Right atrium auricular region (tissue), 2 donors: Measurements from ENCODE around the gene CRYAB. TPM values are rescaled to one million over a fixed set of nuclear protein-coding genes. Genes with fewer than 3 reads are reported as not detected.

ENCODE experiments used
- DNase-seq: peaks from one replicate; pipeline ENCODE4 v3.0.0-alpha.2; 2019; ENCODE audit warnings: low spot score
- H3K27ac ChIP-seq, 2 donors: fragments of 200-600 bp; sonication (generic); 1 replicate in 1 of 2; 2 replicates in 1 of 2; pipeline ENCODE4 v1.5.1; 2016 to 2019
- H3K27me3 ChIP-seq, 2 donors: fragments of 200-600 bp; sonication (generic); one replicate each; pipeline versions ENCODE4 v1.5.1 to v1.6.0; 2017 to 2019
- H3K36me3 ChIP-seq: fragments of 200-600 bp; sonication (generic); one replicate; pipeline ENCODE4 v1.5.1; 2016
- H3K4me1 ChIP-seq, 2 donors: fragments of 200-600 bp; sonication (generic); one replicate each; pipeline versions ENCODE4 v1.5.1 to v1.6.0; 2017 to 2019
- H3K4me3 ChIP-seq, 2 donors: fragments of 200-600 bp; sonication (generic); 1 replicate in 1 of 2; 2 replicates in 1 of 2; pipeline ENCODE4 v1.5.1; 2017 to 2019; ENCODE audit warnings: mild to moderate bottlenecking in 1 of 2, moderate library complexity in 1 of 2
- H3K9me3 ChIP-seq, 2 donors: fragments of 200-600 bp; sonication (generic); one replicate each; pipeline ENCODE4 v1.5.1; 2019
- CTCF ChIP-seq, 2 donors: fragments of 200-600 bp; sonication (generic); IDR thresholded peaks; one replicate each; pipeline ENCODE4 v1.5.1; 2019; ENCODE audit warnings: antibody characterized with exemption in 2 of 2
- total RNA-seq, 2 donors: library from RNA; depleted of rRNA; stranded (reverse); fragments of >200 nt; gene quantifications; one replicate each; pipeline ENCODE4 v1.1.0, GENCODE V29; 2016

Gene CRYAB
- total RNA-seq, 2 donors from 2014 or later, result 2,961 to 3,608 TPM

GRCh38 chr11:111918390-111919256, 7.1 kb upstream of the CRYAB start, which contains the start of gene C11orf52:
Gene C11orf52 (plus strand): TSS chr11:111918913. CDS start chr11:111918973, 60 bp downstream.
- no peaks in the 10 kb centered on the region for H3K9me3 ChIP-seq
- no peak for TF ChIP-seq CTCF (IDR thresholded peaks at IDR 0.05)
- H3K27me3 ChIP-seq, result no peaks in the 10 kb centered on the region
- H3K4me1 ChIP-seq, result peaks cover 0 to 49% of the 10 kb centered on the region in 2 donors
- H3K4me3 ChIP-seq, result peak within 1 kb of the TSS in 1 of 2 donors; percentile 14
- H3K36me3 ChIP-seq, result no peaks in the 10 kb centered on the region
- H3K27ac ChIP-seq, result peak within 1 kb of the TSS; percentile 70 to 75
- DNase-seq, result no peak

GRCh38 chr11:111917788-111918187, 6.2 kb upstream of the CRYAB start:
- Histone ChIP-seq H3K4me3 (no peak overlapping the region), H3K36me3 (no peaks in the 10 kb centered on the region), H3K27me3 (no peaks in the 10 kb centered on the region), H3K9me3 (no peaks in the 10 kb centered on the region), H3K27ac (peak overlapping the region; percentile 70 to 75), H3K4me1 (peaks cover 0 to 42% of the 10 kb centered on the region in 2 donors)
- no peak for TF ChIP-seq CTCF (IDR thresholded peaks at IDR 0.05)
- no peak for DNase-seq

GRCh38 chr11:111917312-111917711, 5.7 kb upstream of the CRYAB start:
- peak overlapping the region; percentile 9 to 100 for H3K27ac ChIP-seq
- no peak for TF ChIP-seq CTCF (IDR thresholded peaks at IDR 0.05)
- peaks cover 0 to 38% of the 10 kb centered on the region in 2 donors for H3K4me1 ChIP-seq

GRCh38 chr11:111916768-111917167, 5.2 kb upstream of the CRYAB start:
- no peak for TF ChIP-seq CTCF (IDR thresholded peaks at IDR 0.05)
- H3K27ac ChIP-seq, result peak overlapping the region; percentile 9 to 100
- no peak overlapping the region for H3K4me3 ChIP-seq

More at GRCh38 chr11:111917312-111917711, 5.7 kb upstream of the CRYAB start:
- no peaks in the 10 kb centered on the region for H3K36me3 ChIP-seq
- H3K9me3 ChIP-seq, result no peaks in the 10 kb centered on the region
- H3K4me3 ChIP-seq, result no peak overlapping the region
- no peaks in the 10 kb centered on the region for H3K27me3 ChIP-seq
- DNase-seq, result no peak

GRCh38 chr11:111913997-111914396, 2.4 kb upstream of the CRYAB start:
- DNase-seq, result no peak
- Histone ChIP-seq H3K4me1 (peaks cover 0 to 19% of the 10 kb centered on the region in 2 donors), H3K36me3 (peaks cover 23% of the 10 kb centered on the region), H3K27ac (peak overlapping the region; percentile 98 to 100), H3K4me3 (peak overlapping the region; percentile 66 to 75), H3K27me3 (no peaks in the 10 kb centered on the region), H3K9me3 (no peaks in the 10 kb centered on the region)
- TF ChIP-seq CTCF (IDR thresholded peaks at IDR 0.05), result no peak

More at GRCh38 chr11:111916768-111917167, 5.2 kb upstream of the CRYAB start:
- no peaks in the 10 kb centered on the region for H3K36me3 ChIP-seq
- H3K4me1 ChIP-seq, result peaks cover 0 to 32% of the 10 kb centered on the region in 2 donors
- no peaks in the 10 kb centered on the region for H3K9me3 ChIP-seq
- DNase-seq, result no peak
- H3K27me3 ChIP-seq, result no peaks in the 10 kb centered on the region
